ENCODE results near the gene NT5C3A.
A peak's percentile ranks its signal among the peaks of the same experiment; 100 is the strongest.
"Not testable (repeated sequence)": the region's sequence is repeated elsewhere in the genome, so short reads cannot be mapped to it uniquely, and the experiment has no call there.

NT5C3A gene

GRCh38 chr7:33041631-33042428 lies 20.7 kb downstream of the NT5C3A start:
- no peak for DNase-seq (ENCODE audit: low spot score)

GRCh38 chr7:33040803-33041516 lies 21.6 kb downstream of the NT5C3A start:
- no peak for DNase-seq (ENCODE audit: low spot score)

- no peak for DNase-seq (ENCODE audit: low spot score)
These were observed 22.7 kb downstream of the NT5C3A start for GRCh38 chr7:33039903-33040292.

DNA sequence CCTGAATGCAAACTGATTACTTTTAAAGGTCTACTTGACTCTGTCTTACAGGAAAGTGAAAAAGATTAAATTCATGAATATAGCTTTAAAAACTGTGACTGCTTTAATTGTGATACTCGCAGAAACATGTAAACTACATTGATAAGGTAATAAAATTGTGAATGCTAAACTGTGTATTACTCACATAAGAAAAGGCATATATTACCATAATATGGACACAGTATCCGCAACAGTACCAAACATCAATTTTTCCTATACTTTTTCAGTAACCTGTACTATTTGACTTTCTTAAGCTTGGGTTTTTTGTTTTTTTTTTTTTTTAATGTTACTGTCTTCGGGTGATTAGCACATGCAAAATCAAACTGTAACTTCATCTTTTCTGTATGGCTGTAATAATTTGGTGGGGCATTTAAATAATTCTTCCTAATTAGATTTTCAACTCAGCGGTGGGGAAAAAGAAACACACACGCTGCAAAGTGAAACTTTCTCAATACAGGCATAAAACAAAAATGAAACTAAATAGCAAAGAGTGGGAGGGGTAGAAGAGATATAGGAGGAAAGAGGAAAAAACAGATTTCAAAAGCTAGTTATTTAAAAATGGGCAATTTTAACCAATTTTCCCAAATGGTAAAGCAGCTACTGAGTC lies 23.2 kb downstream of the NT5C3A start:
- DNase-seq (ENCODE audit: low spot score), result no peak

DNA sequence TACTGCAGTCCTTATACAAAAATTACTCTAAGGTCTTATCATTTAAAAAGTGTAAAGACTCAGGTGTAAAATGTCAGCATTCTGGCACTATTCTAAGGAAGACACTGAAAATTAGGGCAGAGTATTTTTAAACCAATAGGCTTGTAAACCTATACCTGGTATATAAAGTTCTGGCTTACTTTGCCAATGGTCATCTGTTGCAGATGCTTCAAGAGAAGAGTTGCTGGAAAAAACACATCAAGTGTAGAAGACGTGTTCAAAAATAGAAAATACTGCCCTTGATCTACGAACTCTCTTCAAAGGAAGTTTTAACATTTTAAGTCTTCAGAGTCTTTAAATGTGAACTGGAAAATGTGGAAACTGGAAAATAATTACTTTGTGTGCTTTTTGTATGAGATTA lies 23.9 kb downstream of the NT5C3A start:
- DNase-seq (ENCODE audit: low spot score), result no peak

GRCh38 chr7:33035776-33036175 lies 26.8 kb downstream of the NT5C3A start:
- DNase-seq (ENCODE audit: low spot score), result no peak

DNA sequence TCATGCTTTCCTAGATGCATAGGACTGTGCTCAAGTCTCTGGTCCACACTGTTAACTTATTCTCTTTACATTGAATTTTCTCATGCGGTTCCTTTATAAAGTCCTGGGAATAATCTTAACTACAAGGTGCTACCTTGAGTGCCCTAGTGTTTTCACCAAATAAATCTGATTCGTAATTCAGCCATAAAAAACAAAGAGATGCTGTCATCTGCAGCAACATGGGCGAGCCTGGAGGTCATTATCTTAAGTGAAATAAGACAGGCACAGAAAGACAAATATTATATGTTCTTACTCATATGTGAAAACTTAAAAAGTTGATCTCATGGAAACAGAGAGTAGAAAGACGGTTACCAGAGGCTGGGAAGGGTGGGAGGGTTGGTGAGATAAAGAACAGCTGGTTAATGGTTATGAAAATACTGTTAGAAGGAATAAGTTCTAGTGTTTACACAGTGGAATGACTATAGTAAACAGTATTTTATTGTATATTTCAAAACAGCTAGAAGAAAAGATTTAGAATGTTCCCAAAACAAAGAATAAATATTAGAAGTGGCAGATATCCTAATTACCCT lies 38.3 kb downstream of the NT5C3A start:
- no peak for DNase-seq (ENCODE audit: low spot score)

- no peak for DNase-seq (ENCODE audit: low spot score)
These were observed 50.2 kb downstream of the NT5C3A start for GRCh38 chr7:33012364-33012763.

GRCh38 chr7:33009734-33010133 lies 52.8 kb downstream of the NT5C3A start:
- no peak for DNase-seq (ENCODE audit: low spot score)

- DNase-seq (ENCODE audit: low spot score), result not testable (repeated sequence)
These were observed 56.9 kb downstream of the NT5C3A start for GRCh38 chr7:33005690-33006089.

GRCh38 chr7:33005193-33005592 lies 57.4 kb downstream of the NT5C3A start:
- DNase-seq (ENCODE audit: low spot score), result not testable (repeated sequence)

GRCh38 chr7:33004104-33004616 lies 58.4 kb downstream of the NT5C3A start:
- not testable (repeated sequence) for DNase-seq (ENCODE audit: low spot score)

DNA sequence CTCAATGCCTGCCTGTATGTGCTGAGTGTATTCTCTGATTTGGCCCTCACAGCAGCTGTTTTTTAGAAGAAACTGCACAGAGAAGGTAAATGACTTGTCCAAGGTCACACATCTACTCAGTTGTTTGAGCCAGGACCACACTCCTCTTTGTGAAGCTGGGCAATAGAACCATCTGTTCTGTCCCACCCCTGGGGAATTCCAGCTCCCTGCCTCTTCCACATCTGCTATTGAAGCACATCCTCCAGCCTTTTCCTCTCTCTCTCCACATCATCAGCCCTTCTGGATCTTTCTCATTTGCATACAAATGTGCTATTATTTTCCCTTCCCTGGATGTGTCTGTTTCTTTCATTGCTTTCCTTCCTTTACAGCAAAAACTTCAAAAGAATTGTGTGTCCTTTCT lies 59.5 kb downstream of the NT5C3A start:
- not testable (repeated sequence) for DNase-seq (ENCODE audit: low spot score)

GRCh38 chr7:32999380-32999779 lies 63.2 kb downstream of the NT5C3A start:
- not testable (repeated sequence) for DNase-seq (ENCODE audit: low spot score)

GRCh38 chr7:32998361-32999171 lies 64.0 kb downstream of the NT5C3A start:
- DNase-seq (ENCODE audit: low spot score), result peak; percentile 69

DNA sequence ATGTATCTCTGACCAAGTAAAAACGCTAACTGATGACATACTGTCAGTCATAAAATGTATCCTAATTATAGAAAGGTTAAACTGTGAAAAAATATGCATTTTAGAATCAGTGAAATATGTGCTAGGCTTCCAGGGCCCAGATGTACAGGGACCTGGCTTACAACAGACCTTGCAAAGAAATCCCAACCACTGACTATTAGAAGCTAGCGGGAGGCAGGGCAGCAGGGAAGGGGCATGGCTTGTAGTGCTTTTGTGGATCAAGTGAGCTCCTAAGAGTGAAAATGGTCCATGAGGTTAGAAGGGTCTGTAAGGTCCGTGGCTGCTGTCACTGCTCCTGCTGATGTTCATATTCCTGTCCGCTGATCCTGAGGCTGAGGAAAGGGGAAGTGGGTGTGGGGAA lies 64.6 kb downstream of the NT5C3A start:
- not testable (repeated sequence) for DNase-seq (ENCODE audit: low spot score)

DNA sequence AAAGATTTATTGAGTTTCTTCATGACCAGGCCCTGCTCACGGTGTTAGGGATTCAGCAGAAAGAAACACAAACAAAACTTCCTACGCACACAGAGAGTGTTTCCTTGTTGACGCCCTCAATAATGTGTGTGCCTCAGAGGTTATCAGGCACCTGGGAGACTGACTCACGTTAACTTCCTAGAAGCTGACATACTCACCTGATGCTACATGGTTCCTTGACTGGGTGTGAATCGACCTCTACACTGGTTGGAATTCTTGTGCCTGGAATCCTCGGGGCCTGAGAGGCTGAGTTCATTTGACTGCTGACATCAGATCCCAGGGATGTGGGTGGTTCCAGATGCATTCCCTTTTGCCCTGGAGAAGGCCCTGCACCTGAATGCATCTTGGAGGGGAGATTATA lies 69.8 kb downstream of the NT5C3A start:
- DNase-seq (ENCODE audit: low spot score), result not testable (repeated sequence)

DNA sequence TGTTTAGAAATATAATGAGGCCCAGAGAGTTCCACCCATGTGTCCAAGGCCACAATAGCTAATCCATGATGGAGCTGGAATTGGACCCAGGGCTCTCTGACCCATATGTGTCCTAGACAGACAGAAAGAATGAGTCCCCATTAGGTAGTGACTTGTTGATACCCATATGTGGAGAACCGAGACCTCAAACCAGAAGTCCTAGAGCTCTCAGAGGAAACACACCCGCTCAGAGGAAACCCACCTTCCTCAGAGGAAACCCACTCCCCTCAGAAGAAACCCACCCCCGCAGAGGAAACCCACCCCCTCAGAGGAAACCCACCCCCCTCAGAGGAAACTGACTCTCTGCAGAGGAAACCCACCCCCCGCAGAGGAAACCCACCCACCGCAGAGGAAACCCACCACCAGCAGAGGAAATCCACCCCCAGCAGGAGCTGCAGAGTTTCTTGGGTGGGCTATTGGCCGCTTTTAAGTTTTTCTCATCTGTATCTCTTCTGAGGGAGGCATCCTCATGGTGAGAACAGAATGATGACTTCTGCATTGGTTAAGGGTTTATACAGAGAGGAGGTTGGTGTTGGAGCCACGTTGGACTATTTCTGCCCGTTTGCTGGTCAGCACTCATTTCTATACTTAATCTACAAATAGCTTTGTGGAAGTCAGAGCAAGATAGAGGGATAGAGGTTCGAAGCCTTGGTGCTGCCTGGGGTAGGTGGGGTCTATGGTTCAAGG lies 70.4 kb downstream of the NT5C3A start:
- not testable (repeated sequence) for DNase-seq (ENCODE audit: low spot score)

DNA sequence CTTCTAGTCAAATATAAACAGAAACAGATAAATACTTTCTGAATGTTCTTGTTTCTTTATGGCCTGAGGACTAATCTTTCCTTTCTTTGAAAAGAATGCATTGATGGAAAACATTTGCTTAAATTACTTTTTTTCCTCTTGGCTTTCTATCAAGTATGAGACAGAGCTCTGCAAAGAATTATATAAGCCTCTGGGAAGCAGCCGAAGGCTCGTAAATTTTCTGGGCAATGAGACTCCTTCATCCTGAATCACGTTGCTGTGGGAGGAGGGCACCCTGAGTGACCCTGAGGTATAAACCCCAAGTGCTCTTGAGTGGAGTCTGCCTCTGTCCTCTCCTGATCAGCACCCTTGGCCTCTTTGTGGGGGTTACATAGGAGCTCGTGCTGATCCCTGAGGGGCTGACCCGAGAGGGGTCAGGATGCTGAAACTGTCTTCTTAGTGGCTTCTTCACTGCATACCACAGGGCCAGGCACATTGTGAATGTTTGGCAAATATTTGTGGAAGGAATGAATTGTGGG lies 71.4 kb downstream of the NT5C3A start:
- not testable (repeated sequence) for DNase-seq (ENCODE audit: low spot score)

- DNase-seq (ENCODE audit: low spot score), result not testable (repeated sequence)
These were observed 74.4 kb downstream of the NT5C3A start for GRCh38 chr7:32988148-32988547.
